GM12865 (cell line): ENCODE measurements around the gene SLC3A2.
"Not testable (repeated sequence)": the region's sequence is repeated elsewhere in the genome, so short reads cannot be mapped to it uniquely, and the experiment has no call there.

Source experiments
- DNase-seq: peaks from one replicate; pipeline ENCODE4 v3.0.0; 2010; ENCODE audit warnings: low read depth
- H3K4me3 ChIP-seq: 2 replicates; pipeline ENCODE4 v1.5.1; 2011; ENCODE audit warnings: mild to moderate bottlenecking, low read depth, low read length, control low read depth
- TF ChIP-seq, protein P1 (sequence below): IDR thresholded peaks from 2 replicates; pipeline ENCODE4 v1.5.1; 2011; ENCODE audit warnings: low read length, control low read depth, low read depth, inconsistent platforms; ENCODE audit not compliant: insufficient read depth; ENCODE audit errors: missing control alignments

The SLC3A2 gene

DNA sequence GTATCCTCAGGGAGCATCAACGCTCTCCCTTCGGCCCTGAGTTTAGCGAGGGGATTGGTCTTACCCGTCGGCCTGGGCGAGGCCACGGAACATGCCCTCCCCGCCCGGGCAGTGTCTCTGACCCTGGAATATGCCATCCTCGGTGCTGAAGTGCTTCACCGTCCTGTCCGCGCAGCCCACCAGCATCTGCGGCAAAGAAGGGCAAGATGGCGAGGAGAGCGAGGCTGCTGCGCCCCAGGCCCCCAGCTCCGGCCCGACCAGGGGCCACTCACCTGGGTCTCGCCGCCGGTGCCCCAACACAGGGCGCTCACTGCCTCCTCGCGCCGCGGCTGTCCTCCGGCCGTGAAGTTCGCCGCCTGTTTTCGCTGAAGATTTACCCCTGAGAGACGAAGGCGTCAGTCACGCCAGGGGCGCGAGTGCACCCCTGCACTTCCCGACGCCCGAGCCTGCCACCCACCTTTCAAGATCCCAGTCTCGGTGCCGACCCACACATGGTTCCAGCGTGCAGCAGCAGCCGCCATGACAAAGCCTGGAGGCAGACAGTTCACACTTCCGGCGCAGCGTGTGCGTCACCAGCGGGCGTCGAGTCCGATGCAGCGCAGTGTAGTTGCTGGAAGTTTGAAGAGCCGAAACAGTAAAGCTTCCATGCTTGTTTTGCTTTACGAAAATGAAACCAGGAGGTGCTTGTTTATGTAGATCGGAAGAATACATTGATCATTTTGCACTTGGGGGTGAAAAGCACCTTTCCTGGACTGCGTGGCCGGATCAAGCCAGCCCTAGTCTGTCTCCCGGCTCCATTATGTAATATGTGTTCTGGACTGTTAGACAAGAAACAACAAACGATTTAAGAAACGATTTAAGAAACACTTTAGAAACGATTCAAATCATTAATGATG lies 41.4 kb upstream of the SLC3A2 start, which contains the start of gene WDR74:
Gene WDR74 (minus strand): TSS at position 541 of the 896 bp plus-strand sequence. CDS start 20 bp downstream, at position 521.
- H3K4me3 ChIP-seq = peak within 1 kb of the TSS; percentile 84
- DNase-seq = peak; percentile 97
- TF ChIP-seq, protein P1, sequence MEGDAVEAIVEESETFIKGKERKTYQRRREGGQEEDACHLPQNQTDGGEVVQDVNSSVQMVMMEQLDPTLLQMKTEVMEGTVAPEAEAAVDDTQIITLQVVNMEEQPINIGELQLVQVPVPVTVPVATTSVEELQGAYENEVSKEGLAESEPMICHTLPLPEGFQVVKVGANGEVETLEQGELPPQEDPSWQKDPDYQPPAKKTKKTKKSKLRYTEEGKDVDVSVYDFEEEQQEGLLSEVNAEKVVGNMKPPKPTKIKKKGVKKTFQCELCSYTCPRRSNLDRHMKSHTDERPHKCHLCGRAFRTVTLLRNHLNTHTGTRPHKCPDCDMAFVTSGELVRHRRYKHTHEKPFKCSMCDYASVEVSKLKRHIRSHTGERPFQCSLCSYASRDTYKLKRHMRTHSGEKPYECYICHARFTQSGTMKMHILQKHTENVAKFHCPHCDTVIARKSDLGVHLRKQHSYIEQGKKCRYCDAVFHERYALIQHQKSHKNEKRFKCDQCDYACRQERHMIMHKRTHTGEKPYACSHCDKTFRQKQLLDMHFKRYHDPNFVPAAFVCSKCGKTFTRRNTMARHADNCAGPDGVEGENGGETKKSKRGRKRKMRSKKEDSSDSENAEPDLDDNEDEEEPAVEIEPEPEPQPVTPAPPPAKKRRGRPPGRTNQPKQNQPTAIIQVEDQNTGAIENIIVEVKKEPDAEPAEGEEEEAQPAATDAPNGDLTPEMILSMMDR = no peak

DNA sequence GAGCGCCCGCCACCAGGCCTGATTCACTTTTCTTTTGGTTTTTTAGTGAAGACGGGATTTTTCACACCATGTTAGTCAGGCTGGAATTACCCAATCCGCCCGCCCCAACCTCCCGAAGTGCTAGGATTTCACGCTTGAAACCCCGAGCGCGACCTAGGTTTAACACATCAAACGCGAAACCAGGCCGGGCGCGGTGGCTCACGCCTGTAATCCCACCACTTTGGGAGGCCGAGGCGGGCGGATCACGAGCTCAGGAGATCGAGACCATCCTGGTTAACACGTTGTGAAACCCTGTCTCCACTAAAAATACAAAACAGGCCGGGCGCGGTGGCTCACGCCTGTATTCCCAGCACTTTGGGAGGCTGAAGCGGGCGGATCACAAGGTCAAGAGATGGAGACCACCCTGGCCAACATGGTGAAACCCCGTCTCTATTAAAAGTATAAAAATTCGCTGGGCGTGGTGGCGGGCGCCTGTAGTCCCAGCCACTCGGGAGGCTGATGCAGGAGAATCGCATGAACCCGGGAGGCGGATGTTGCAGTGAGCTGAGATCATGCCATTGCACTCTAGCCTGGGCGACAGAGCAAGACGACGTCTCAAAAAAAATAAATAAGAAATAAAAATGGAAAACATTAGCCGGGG lies 39.9 kb upstream of the SLC3A2 start:
- H3K4me3 ChIP-seq = peak overlapping the region; percentile 84
- DNase-seq = peak; percentile 91

DNA sequence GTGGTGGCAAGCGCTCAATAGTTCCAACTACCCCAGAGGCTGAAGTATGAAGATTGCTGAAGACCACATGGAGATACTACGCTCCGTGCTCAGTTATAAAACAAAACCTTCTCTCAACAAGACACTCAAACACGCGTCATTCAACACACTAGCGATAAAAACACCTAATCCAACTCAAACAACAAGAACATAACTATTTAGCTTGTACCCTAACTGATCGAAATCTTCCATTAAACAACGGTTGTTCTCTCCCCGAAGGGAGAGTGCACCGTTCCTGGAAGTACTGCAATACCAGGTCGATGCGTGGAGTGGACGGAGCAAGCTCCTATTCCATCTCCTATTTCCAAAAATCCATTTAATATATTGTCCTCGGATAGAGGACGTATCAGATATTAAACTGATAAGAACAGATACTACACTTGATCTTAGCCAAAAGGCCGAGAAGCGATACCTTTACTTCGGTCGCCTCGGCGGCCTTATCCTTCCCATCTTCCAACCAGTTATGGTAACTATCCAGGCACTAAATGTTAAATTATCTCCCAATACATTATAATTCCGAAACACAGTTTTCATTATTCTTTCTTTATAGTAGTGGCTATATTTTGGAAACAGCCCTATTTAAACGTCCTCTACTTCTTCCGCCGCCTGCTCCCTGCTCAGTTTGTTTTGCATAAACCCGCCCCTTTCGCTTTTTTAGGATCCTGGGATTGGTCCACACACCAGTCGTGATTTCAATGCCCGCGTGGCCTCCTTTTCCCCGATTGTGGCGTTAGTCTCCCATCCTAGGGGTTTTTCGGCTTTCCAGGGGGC lies 39.1 kb upstream of the SLC3A2 start:
- TF ChIP-seq, protein P1 = no peak
- H3K4me3 ChIP-seq = peak overlapping the region; percentile 84
- peak; percentile 98 for DNase-seq

DNA sequence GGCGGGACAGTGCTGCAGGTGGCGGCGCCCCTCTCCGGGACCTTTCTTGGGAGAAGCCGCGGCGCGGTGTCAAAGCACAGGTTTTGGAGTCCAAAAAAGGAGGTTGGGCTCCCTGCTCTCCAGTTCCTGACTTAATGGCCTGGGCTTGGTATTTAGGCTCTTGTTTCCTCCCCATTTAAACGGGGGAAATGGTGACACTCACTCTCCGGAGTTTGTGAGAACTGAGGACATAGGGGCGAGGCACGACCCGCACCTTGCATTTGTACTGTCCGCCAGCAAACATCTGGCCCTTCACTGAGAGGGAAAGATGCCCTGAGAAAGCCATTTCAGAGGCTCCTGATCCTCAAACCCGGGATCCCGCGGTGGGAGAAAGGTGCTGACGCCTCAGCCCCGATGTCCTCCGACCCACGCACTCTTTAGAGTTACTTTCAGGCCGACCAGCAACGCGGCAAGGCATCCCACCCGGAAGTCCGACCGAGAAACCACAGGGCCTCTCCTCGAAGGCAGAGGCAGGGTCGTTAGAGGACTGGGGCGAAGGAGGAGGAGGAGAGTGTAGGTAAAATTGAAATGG lies 38.4 kb upstream of the SLC3A2 start:
- TF ChIP-seq, protein P1 = no peak
- H3K4me3 ChIP-seq = peak overlapping the region; percentile 58
- DNase-seq = peak; percentile 71

DNA sequence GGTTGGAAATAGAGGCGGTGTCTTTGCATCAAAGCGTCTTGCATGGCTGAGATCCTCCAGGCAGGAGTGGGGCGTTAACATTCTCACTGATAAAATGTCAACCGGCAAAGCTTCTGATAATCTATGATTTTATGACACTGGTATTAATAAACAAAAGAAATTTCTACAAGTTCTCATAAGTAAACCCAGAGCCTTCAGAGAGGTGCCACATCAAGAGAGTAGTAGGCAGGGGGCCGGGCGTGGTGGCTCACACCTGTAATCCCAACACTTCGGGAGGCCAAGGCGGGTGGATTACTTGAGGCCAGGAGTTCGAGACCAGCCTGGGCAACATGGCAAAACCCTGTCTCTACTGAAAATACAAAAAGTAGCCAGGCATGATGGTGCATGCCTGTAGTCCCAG lies 37.8 kb upstream of the SLC3A2 start:
- peak overlapping the region; percentile 58 for H3K4me3 ChIP-seq

DNA sequence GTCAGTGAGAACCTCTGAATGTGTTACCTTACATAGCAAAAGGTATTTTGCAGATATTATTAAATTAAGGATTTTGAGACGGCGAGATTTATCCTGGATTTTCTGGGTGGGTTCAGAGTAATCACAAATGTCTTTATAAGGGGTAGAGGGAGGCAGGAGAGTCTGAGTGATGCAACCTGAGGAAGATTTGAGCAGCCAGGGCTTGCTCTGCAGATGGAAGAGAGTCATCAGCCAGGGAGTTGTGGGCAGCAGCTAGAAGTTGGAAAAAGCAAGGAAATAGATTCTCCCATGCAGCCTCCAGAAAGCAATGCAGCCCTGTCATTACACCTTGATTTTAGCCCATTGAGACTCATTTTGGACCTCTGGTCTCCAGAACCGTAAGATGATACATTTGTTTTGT lies 37.2 kb upstream of the SLC3A2 start:
- no peak for DNase-seq
- TF ChIP-seq, protein P1 = no peak
- H3K4me3 ChIP-seq = no peak overlapping the region

More for the DNA sequence above, 37.8 kb upstream of the SLC3A2 start:
- not testable (repeated sequence) for DNase-seq

DNA sequence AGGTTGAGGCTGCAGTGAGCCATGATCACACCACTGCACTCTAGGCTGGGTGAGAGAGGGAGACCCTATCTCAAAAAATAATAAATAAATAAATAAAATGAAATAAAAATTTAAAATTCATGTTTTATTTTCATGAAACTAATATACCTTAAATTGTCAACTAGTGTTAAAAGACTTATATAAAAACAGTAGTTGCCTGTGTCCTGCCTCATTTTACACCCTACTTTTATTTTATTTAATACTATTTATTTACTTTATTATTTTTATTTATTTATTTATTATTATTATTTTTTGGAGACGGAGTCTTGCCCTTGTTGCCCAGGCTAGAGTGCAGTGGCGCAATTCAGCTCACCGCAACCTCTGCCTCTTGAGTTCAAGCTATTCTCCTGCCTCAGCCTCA lies 36.5 kb upstream of the SLC3A2 start:
- no peak overlapping the region for H3K4me3 ChIP-seq
- DNase-seq = no peak
- TF ChIP-seq, protein P1 = no peak
